CD4-positive, alpha-beta T cell treated with Interleukin-21 for 1 hour (primary cell): Measurements from ENCODE around the gene PI16.

Experiments
- DNase-seq: peaks from one replicate; pipeline ENCODE4 v3.0.0-alpha.2; 2020

The PI16 gene

GRCh38 chr6:36959555-36960250 is 5.2 kb downstream of the PI16 start:
- no peak for DNase-seq

DNA sequence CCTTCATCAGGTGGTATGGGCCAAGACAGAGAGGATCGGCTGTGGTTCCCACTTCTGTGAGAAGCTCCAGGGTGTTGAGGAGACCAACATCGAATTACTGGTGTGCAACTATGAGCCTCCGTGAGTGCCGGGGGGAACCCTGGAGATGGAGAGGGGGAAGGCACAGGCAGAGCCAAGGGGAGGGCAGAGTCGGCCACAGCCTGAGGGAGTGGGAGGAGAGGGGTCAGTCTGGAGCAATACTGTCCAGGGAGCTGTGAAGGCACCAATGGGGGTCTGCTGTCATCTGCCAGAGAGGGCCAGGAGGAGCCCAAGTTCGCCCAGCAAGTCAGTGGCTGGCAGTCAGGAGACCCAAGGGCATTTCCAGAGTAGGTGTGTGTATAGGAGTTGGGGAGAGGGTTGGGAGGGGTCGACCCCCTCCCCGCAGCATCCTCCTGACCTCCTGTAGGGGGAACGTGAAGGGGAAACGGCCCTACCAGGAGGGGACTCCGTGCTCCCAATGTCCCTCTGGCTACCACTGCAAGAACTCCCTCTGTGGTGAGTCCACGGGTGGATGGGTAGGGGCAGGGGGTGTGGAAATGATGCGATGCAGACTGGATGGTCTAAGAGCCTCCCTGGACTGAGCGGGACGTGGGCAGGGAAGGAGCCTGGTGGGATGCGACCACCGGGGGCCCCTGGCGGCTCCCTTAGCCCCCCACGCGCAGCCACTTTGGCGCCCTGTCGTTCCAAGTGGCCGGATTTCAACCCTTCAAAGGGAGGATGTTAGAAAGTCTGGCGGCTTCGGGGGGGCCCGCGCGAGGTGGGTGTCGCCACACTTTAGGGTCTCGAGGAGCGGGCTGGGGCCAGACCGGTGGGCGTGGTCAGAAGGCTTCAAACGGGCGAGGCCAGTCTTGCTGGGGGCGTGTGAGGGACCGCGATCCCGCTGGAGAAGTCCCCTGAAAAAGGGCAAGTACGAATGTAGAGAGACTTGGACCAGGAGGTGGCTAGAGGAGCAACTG is 7.2 kb downstream of the PI16 start:
- no peak for DNase-seq

DNA sequence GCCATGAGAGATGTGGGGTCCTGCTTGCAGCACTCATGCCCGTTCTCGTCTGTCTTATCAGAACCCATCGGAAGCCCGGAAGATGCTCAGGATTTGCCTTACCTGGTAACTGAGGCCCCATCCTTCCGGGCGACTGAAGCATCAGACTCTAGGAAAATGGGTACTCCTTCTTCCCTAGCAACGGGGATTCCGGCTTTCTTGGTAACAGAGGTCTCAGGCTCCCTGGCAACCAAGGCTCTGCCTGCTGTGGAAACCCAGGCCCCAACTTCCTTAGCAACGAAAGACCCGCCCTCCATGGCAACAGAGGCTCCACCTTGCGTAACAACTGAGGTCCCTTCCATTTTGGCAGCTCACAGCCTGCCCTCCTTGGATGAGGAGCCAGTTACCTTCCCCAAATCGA is 8.3 kb downstream of the PI16 start:
- peak; percentile 92 for DNase-seq

GRCh38 chr6:36963451-36964290 is 9.1 kb downstream of the PI16 start:
- peak; percentile 65 for DNase-seq

GRCh38 chr6:36964349-36964748 is 9.8 kb downstream of the PI16 start:
- DNase-seq, result no peak

DNA sequence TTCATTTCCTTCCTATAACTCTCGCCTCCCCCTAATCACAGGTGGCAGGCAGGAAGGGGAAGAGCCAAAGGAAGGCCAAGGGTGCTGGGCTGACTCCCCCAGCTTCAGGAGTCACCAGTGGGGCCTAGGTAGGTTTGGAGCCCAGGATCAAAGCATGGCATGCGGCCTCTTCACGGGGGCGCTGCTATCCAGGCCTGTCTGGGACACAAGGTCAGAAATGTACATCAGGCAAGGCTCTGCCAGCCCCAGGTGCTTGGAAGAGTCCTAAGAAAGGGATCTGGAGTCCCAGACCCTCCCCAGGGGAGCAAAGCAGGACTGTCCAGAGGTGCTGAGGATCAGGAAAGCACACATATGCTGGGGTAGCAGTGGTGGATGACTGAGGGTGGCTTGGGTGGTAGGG is 10.4 kb downstream of the PI16 start:
- no peak for DNase-seq

- no peak for DNase-seq
These were observed 12.8 kb downstream of the PI16 start for GRCh38 chr6:36967301-36967700.

- no peak for DNase-seq
These were observed 13.2 kb downstream of the PI16 start for GRCh38 chr6:36967757-36968156.

GRCh38 chr6:36968266-36968977 is 13.9 kb downstream of the PI16 start:
- no peak for DNase-seq

DNA sequence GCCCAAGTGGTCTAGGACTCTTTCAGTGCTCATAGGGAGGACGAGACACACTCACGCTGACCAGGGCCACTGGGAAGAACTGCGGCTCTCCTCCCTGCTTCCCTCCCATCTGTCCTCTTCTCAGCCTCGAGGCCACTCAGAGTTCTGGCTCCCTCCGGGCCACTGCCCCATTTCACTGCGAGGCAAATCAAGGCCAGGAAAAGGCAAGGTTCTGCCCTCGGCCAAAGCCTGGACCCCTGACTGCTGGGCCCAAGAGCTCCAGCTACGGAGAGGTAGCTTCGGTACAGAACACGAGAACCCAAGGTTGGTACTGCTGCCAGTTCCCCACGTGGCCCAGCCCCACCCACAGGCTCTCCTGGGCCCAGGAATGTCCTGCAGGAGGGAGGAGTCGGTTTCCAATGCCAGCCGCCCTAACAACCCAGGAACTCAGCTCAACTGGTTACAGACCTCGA is 14.7 kb downstream of the PI16 start:
- no peak for DNase-seq

DNA sequence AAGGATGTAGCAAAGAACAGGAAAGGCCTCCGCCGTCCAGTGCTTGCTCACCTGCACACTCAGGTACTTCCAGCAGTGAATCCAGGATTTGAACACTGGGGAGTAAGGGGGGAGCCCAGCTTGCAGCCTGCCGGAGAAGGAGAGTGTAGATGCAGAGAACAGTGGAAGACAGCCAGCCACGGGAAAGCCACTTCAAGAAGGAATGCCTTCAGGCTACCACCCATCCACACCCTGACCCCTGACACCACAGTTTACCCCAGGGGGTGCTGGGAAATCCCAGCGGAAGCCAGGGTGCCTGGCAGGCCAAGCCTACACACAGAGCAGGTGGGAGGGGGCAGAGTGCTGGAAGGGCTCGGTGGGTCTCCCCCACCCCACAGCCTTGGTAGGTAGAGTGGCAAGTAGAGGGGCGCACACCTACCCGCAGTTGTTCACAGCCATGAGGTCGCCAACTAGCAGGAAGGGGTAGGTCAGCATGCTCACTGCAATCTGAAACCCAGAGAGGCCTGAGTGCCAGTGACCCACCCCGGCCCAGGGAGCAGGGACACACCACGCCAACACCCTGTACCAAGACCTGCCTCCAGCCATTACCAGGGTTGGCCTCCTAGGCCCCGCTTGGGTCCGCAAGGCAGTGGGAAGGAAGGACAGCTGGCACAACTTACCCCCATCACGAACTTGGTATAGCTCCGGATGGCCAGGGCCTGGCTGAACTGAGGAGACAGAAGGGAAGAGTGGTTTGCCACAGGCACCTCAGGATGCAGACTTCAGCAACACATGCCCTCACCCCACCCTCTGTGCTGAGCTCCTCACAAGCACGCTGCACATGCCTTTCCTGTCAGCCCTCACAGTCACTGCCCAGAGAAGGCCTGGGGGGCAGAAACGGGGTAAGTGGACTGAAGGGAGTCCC is 15.7 kb downstream of the PI16 start:
- DNase-seq, result no peak

- no peak for DNase-seq
These were observed 16.6 kb downstream of the PI16 start for GRCh38 chr6:36970892-36971842.

GRCh38 chr6:36971921-36972673 is 17.6 kb downstream of the PI16 start:
- DNase-seq, result no peak

GRCh38 chr6:36973190-36973589 is 18.7 kb downstream of the PI16 start:
- DNase-seq, result no peak

DNA sequence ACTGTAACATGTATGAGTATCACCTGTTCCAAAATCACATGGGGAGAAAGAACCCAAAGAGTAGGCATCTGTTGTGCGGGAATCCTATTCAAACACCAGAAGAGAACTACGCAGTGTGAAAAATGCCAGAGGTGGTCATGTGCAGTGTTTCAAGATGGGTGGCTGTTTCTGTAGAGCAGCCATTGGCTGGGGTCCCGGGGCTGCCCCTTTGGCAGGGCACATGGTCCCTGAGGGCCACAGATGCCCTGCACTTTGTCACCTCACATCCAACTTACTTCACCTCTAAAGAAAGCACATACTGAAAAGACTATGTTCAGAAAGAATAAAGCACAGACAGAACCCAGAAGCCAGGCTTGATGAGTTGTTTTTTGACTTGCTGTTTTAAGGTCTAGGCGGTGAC is 19.1 kb downstream of the PI16 start:
- DNase-seq, result no peak

DNA sequence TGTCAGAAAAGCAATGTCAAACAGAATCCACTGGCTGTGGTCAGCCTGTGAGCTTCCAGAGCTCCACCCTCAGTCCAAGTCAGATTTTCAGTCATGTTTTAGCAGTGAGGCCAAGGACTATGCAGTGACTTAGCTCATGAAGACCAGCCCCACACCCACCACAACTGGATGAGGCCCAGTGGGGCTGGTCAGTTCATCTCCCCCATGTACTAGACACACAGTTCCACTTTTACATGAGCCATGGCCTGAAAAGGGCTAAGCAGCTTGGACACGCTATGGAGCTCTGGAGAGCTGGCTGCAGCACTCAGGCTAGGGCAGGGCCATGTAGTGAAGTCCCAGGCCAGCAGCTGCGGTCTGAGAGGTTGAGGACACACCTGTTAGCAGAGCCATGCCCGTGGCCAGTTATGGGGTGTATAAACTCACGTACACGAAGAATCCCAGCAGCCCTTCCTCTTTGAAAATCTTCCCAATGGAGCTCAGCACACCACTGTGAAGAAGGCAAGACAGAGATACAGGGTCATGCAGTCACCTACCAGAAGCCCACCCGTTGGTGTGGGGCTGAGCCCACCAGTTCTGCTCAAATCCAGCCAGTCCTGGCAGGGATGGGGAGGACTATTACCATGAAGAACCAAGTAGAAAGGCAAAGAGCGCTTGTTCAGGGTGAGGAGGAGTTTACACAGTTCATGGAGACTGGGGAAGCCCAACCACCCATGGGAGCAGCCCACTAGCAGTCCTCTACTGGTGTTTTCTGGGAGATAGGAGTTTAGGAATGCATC is 20.9 kb downstream of the PI16 start:
- DNase-seq, result no peak

DNA sequence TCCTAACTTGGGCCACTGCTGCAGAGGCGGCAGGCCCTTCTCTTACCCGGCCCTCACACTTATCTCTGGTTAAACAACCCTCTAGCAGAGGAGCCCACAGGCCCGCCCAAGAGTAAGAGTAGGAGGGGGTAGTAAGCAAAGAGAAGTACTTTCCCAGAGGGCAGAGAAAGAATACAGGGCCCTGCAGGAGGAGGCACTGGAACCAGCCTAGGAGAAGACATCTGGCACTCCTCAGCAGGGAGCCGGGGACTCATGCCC is 21.4 kb downstream of the PI16 start:
- no peak for DNase-seq

DNA sequence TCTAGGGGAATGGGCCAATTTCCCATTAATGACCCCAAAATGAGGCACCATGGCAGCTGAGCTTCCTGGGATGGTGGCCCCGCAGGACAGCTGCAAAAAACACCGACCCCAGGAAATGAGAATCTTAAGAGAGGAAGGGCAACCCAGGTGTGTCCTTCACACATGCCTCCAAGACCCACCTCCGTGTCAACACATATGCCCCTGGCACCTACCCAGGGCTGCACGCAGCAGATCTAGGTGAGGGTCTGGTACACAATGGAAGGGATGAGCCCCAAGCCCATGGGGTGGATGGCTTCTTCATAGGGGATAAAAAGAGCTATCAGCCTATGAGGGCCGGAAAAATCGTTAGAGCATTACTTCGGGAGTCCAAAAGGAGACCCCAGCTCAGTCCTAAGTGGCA is 22.0 kb downstream of the PI16 start:
- no peak for DNase-seq

GRCh38 chr6:36976931-36977330 is 22.4 kb downstream of the PI16 start:
- no peak for DNase-seq
